ENCODE measurements around the gene ZNF789. TPM values are rescaled to one million over a fixed set of nuclear protein-coding genes. Genes with fewer than 3 reads are reported as not detected.

ZNF789 gene
- total and polyA plus RNA-seq, 9 of the 15 experiments (the other 6 are each of a cell fraction or from before 2014, with no cell fraction given) = 6.1 to 57.0 (median 24.8) TPM

- 0 out of 2 replicates have a peak, but pooled peaks have one; percentile 13 for TF ChIP-seq THRB (CRISPR knock-in tag; conservative IDR thresholded peaks at IDR 0.05)
- TF ChIP-seq RCOR1 (IDR thresholded peaks at IDR 0.05; ENCODE audit: borderline replicate concordance in 1 of 2, low read depth in 2 of 2, low read length in 2 of 2) = peak in 1 of 2 experiments; percentile 56; a peak in 1 of 4 replicates
- peak; percentile 53 for TF ChIP-seq RBM39 (optimal IDR thresholded peaks at IDR 0.05; ENCODE audit: low read depth, low read length)
- TF ChIP-seq KLF6 (CRISPR knock-in tag; IDR thresholded peaks at IDR 0.05; ENCODE audit: borderline replicate concordance) = 0 out of 2 replicates have a peak, but pooled peaks have one; percentile 20
- TF ChIP-seq TSHZ1 (CRISPR knock-in tag; IDR thresholded peaks at IDR 0.05) = no peak
- no peak for TF ChIP-seq FOXK1 (CRISPR knock-in tag; IDR thresholded peaks at IDR 0.05; ENCODE audit: borderline replicate concordance)
- TF ChIP-seq MAFK (IDR thresholded peaks at IDR 0.05; ENCODE audit: low read length) = no peak
- TF ChIP-seq CXXC5 (CRISPR knock-in tag; IDR thresholded peaks at IDR 0.05) = peak; percentile 98
- peak in 1 of 2 experiments; percentile 100; a peak in 2 of 4 replicates for TF ChIP-seq MLLT1 (IDR thresholded peaks at IDR 0.05)
- no peak for TF ChIP-seq AFF4 (CRISPR knock-in tag; IDR thresholded peaks at IDR 0.05)
- no peak for TF ChIP-seq ZNF79 (CRISPR knock-in tag; IDR thresholded peaks at IDR 0.05; ENCODE audit: low read depth)
- TF ChIP-seq ZBTB12 (CRISPR knock-in tag; IDR thresholded peaks at IDR 0.05) = no peak
- peak; percentile 49; the same call in 1 of the 2 replicates for TF ChIP-seq ZNF583 (CRISPR knock-in tag; IDR thresholded peaks at IDR 0.05)
Observed at GRCh38 chr7:99438573-99439480, 33.9 kb upstream of the ZNF789 start, which contains the start of the genes CPSF4 and PTCD1 (continued).

Data from K562 (cell line).